T-helper 2 cell treated with Interferon-gamma antibody and Interleukin-4, amounts not matched to agents 100 ng/mL and 5 ng/mL, for 36 hours (primary cell): ENCODE data around the gene TMEM192. TPM values are rescaled to one million over a fixed set of nuclear protein-coding genes. Genes with fewer than 3 reads are reported as not detected.
"Not testable (repeated sequence)": the region's sequence is repeated elsewhere in the genome, so short reads cannot be mapped to it uniquely, and the experiment has no call there.

ENCODE experiments used
- intact Hi-C: fragments of 100-400 bp; cut with micrococcal nuclease; formaldehyde crosslinking; loops from one replicate; pipeline ENCODE4 v1.15.1; 2023
- total RNA-seq: library from RNA; stranded (reverse); gene quantifications from 2 replicates; pipeline ENCODE4 v1.2.3, GENCODE V29; 2022

The TMEM192 gene
- total RNA-seq, 1 donor from 2014 or later, result 7.9 TPM

DNA sequence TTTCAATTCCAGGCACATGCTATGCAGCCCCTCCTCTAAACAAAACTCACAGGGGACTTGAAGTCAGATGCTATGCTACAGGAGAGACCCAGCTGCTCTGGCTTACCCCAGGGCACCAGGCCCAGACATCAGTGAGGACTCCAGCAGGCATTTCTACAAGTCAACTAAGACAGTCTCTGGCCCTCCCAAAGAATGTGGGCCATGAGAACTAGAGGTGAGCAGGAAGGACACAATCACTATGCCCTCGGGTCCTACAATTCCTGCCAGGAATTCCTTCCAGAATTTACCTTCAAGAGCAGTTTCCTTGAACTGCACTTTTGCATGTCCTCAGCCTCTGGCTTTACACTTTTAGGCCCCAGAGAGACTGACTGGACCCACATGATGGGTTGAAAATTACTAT is 17.4 kb downstream of the TMEM192 start:
- intact Hi-C loops, result loop anchor here (5.0 kb wide), 1 partner anchor 123 kb away; no protein-coding TSS in a partner anchor

GRCh38 chr4:165094873-165095272 is 17.8 kb downstream of the TMEM192 start:
- intact Hi-C loops, result loop anchor here (5.0 kb wide), 1 partner anchor 123 kb away; no protein-coding TSS in a partner anchor

DNA sequence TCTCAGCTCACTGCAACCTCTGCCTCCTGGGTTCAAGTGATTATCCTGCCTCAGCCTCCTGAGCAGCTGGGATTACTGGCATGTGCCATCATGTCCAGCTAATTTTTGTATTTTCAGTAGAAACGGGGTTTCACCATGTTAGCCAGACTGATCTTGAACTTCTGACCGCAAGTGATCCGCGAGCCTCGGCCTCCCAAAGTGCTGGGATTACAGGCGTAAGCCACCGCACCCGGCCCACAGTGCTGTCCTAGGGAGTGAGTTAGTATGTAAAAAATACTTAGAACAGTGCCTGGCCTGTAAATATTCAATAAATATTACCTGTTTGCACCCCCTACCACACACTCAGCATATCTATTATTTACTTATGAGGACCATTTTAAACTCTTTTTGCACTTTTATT is 20.5 kb downstream of the TMEM192 start:
- intact Hi-C loops, result not testable (repeated sequence)

DNA sequence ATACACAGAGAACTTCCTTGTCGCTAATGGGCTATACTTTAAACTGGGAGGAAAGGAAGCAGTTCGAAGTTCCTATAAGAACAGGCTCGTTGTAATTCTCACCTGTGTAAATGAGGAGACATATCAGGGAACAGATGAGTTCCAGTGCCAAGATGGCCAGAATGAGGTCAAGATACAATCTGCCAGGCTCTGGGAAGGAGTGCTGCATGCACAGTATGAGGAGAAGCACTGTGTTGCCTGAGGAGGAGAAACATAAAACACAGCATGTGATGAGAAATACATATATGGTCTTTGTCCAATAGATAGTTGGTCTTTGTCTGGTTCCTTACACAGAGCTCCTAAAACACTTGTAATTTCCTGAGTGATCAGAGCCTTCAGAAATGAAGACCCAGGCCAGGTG is 24.3 kb downstream of the TMEM192 start:
- intact Hi-C loops, result no loop called here

- intact Hi-C loops, result no loop called here
These were observed 26.7 kb downstream of the TMEM192 start for GRCh38 chr4:165085946-165086345.

- intact Hi-C loops, result not testable (repeated sequence)
These were observed 27.9 kb downstream of the TMEM192 start for GRCh38 chr4:165084787-165085186.

DNA sequence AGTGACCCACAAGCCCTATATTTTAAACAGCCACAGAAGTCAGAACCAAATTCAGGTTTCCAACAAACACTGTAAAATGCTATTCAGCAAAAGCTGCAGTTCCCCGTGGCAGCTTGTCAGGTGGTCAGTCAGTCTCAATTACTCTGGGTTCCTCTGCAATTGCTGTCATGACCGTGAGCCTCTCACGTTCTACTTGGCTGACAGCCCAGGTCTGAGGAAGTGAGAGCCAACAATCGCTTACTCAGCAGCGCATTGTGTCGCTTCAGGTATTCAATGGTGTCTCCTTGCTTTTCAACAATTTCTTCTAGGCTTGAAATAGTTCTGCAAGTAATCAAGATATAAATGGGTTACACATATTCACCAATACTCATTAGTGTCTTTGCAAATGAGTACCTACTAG is 33.2 kb downstream of the TMEM192 start:
- intact Hi-C loops, result no loop called here

DNA sequence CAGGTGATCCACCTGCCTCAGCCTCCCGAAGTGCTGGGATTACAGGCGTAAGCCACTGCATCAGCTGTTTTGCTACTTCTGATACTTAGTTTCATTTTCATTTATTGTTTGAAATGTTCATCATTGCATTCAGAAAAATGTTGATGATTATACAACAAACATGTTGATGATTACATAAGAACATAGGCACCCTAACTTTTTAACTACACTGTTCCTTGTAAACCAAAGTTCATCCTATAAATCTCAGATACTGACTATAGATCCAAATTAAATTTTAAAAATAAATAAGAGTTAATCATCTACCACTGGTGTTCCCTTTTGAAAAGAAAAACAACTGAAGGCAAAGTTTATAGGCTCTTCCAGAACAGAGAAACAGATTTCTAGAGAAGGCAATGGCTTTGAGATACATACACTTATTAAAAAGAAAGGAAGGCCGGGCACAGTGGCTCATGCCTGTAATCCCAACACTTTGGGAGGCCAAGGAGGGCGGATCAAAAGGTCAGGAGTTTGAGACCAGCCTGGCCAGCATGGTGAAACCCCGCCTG is 35.6 kb downstream of the TMEM192 start:
- intact Hi-C loops, result no loop called here

GRCh38 chr4:165073346-165073745 is 39.3 kb downstream of the TMEM192 start:
- intact Hi-C loops, result not testable (repeated sequence)

DNA sequence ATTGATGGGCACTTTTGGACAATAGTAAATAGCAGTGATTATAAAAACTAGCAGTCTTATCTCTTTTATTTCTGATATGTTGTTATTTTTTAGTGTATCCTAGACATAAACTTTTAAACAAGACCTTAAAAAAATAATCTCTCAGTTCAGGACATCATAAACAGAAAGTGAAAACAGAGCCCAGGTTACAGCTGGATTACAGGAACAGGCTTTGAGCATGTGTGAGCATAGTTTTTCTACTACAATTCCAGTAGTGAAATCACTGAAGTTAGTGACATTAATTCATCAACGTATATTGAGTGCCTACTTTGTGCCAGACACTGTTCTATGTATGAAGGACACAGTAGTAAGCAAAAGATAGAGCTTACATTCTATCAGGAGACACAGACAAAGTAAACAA is 42.1 kb downstream of the TMEM192 start:
- intact Hi-C loops, result no loop called here

DNA sequence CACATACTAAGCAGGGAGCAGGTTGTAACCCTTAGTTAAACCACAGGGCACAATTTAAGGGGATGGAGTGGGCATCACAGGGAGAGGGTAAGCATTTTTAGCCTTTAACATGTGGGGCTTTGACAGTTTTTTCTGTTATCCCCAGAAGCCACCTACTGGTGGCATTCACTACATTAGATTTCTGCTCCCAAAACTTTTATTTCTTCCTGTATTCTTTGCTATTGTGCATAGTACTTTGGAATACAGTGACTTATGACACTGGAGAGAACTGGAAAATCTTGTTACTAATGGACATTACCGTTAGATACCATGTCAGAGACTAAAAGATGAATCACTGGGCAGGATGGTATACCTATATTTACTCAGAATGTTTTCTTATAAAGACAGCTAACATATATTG is 51.7 kb downstream of the TMEM192 start:
- intact Hi-C loops, result no loop called here

DNA sequence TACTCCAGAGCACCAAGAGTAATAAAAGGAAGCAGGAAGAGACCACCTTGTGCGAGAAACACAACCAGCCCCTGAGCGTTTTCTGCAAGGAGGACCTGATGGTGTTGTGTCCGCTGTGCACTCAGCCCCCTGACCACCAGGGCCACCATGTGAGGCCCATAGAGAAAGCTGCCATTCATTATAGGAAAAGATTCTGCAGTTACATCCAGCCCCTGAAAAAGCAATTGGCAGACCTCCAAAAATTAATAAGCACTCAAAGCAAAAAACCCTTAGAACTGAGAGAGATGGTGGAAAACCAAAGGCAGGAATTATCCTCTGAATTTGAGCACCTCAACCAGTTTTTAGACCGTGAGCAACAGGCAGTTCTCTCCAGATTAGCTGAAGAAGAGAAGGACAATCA is 53.3 kb downstream of the TMEM192 start:
- intact Hi-C loops, result no loop called here

DNA sequence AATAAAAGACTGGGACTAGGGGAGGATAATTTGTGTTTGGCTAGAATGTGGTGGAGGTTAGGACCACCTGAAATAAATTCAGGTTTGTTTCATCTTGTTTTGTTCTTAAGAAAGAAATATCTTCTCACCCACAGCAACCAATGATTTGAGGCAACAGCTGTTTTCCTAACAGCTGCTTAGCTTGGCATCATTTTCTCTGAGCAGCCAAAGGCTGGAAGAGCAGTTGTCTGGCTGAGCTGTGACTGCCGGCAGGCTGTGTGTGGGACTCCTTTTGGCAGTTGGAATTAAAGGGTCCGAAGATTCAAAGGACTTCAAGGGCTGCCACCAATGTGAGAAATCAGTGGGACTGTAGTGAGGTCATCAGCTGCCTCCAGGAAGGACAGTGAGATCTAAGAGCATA is 54.0 kb downstream of the TMEM192 start:
- intact Hi-C loops, result no loop called here

- intact Hi-C loops, result no loop called here
These were observed 57.1 kb downstream of the TMEM192 start for GRCh38 chr4:165055601-165056000.

- intact Hi-C loops, result no loop called here
These were observed 59.0 kb downstream of the TMEM192 start, which contains the start of gene TRIM75 for GRCh38 chr4:165053645-165054044. Gene TRIM75 (plus strand): TSS chr4:165053866. CDS start chr4:165059148, 5,282 bp downstream.

DNA sequence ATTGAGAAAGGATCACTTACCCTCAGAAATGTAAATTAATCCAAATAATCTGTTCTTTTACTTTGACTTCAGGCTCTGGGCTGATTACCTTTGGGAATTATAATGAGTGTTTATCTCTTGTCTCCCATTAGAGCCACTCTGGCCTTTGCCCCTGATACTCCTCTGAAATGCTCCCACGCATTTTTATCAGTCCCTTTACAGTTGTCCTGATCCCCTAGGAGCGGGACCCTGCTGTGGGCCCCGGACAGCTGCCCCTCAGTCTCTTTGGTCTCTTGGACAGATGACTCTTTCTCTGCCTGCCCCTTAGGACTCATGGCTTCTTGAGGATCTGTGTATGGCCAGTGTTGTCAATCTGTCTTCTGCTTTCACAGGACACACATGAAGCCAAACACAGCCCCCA is 60.0 kb downstream of the TMEM192 start:
- intact Hi-C loops, result no loop called here

- intact Hi-C loops, result no loop called here
These were observed 64.5 kb downstream of the TMEM192 start for GRCh38 chr4:165048170-165048569.

GRCh38 chr4:165031436-165032211 is 81.0 kb downstream of the TMEM192 start, which contains the start of gene TRIM60:
Gene TRIM60 (plus strand): TSS chr4:165031999. CDS start chr4:165040073, 8,074 bp downstream.
- intact Hi-C loops, result no loop called here

DNA sequence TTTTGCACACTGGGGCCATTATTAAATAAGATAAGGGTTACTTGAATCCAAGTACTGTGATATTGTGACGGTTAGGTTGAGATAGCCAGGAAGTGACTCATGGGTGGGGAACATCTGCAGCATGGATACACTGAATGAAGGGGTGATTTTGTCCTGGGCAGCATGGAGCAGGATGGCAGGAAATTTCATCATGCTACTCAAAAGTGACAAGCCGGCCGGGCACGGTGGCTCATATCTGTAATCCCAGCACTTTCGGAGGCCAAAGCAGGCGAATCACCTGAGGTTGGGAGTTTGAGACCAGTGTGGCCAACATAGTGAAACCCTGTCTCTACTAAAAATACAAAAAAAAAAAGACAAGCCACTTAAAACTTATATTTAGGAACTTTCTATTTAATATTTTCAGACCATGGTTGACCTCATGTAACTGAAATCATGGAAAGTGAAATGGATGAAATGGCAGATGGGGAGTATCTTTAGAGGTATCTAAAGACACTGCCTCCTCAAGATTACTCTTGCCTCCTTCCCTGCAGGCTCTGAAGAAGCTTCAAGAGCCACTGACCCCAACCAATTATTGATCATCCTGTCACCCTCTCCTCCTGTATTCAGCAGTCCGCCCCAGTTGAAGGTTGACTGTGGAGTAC is 84.8 kb downstream of the TMEM192 start:
- intact Hi-C loops, result no loop called here

GRCh38 chr4:165025782-165026181 is 86.9 kb downstream of the TMEM192 start:
- intact Hi-C loops, result not testable (repeated sequence)
